ENCODE data around the gene BTBD16.

BTBD16 gene

DNA sequence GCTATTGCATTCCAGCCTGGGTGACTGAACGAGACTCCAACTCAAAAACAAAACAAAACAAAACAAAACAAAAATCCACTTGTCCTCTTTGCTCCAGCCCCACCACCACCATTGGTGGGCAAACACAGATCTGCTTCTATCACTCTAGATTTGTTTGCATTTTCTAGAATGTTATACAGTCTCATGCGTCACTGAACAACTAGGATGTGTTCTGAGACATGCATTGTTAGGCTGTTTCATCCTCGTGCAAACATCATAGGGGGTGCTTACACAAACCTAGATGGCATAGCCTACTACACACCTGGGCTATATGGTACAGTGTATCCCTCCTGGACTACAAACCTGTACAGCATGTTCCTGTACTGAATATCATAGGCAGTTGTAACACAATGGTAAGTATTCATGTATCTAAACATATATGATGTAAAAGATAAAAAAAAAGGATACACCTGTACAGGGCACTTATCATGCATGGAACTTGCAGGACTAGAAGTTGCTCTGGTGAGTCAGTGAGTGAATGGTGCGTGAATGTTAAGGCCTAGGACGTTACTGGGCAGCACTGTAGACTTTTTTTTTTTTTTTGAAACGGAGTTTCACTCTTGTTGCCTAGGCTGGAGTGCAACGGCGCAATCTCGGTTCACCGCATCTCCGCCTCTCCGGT is 45.3 kb downstream of the BTBD16 start:
- DNase-seq (ENCODE audit: low spot score), result no peak

DNA sequence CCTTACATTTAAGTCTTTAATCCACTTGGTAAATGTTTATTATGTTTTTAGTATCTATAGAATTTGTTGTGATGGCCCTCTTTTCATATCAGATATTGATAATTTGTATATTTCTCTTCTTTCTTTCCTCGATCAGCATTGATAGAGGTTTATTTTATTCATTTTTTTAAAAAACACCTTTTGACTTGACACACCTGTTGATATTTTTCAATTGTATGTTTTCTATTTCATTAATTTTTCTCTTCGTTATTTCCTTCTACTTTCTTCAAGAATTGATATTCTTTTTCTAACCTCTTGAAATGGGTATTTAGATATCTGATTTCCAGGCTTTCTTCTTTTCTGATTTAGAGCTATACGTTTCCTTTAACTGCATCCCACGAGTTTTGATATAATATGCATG is 50.9 kb downstream of the BTBD16 start:
- no peak for DNase-seq (ENCODE audit: low spot score)

DNA sequence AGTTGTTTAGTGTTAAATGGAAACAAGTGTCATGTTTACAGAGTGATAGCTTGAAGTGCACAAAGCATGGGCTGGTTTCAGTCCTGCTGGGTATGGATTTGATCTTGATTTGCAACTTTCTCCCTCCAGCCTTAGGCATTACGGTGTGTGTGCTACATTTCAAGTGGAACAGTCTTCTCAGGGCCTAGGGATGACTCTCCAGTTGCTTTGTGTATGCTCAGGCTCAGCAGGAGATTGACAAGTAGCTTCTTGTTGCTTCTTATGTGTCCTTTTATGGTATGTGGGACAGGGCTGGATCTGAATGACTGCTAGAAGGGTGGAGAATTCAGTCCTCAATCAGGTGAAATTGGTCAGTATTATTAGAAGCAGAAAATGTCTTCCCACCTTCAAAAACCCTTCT is 52.1 kb downstream of the BTBD16 start:
- no peak for DNase-seq (ENCODE audit: low spot score)

DNA sequence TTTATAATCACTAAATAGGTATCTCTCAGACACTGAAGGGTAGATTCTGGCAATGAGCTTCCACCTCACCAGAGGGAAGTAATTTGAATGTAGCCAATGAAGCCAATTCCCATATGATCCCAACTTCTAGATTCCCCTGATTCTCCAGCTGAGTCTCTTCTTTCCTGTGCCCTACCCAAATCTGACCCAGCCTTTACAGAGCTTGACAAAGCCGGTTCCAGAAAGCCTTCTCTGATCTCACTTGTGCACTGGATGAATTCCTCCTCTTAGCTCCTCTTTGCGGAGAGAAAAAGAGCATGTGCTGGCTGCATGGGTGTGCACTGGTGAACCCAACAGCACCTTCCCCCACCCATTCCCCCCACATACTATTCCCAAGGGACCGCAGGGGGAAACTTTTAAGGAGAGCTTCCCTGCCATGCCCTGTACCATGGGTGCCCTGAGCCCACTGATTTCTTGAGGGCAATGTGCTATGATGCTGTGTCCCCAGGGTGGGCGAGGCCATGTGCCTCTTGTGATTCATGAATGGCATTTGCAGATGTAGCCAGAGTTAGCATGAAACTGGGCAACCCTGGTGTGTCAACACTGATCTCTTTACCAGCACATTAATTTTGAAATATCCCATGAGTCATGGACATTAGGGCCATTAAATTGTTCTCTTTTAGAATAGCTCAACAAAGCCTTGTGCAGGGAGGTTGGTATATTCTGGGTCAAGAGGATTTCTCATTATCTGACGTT is 53.0 kb downstream of the BTBD16 start:
- DNase-seq (ENCODE audit: low spot score), result no peak

DNA sequence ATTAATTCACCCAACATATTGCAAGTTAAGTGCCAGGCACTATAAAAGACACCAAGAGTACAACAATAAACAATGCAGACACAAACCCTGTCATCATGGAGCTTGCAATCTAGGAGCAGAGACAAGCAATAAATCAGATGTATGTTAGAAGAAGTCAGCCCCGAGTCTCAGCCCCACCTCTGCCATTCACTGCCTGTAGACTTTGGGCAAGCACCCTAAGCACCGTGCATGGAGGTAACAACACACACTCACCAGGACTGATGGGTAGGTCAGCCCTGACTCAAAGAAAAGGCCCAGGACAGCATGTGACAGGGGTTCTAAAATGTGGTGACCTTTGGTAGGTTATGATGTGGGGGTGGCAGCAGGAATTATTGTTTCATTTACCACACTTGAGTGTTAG is 54.1 kb downstream of the BTBD16 start:
- no peak for DNase-seq (ENCODE audit: low spot score)

DNA sequence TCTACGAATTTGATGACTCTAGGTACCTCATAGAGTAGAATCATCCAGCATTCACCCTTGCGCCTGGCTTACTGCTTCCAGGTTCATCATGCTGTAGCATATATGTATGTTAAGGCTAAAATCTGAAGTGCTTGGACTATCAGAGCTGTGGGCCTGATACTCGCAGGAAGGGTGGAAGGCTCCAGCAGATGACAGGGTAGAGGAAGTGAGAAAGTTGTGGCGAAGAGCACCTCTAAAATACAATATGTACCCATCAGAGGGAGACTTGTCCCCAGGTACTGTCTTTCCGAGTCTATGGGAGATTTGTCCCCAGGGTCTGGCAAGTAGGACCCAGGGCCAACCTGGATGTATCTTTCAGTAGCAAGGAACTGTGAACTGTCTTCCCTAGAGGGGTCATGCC is 55.3 kb downstream of the BTBD16 start:
- DNase-seq (ENCODE audit: low spot score), result no peak

DNA sequence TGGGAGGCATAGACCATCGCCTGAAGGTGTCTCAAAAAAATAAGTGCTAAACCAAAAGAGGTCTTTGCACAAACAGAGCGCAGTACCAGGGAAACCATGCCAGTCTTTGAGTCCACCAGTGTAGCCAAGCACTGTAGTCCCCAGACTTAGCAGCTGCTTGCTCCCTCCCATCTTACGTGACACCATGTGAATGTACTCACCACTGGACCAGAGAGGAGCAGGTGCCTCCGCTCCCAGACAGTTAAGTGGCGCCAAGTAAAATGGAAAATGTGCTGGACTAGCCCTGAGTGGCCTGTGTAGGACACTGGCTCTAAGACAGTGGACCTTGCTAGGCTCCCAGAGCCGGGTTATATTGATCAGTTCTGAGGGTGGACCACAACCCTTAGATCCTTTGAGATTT is 55.7 kb downstream of the BTBD16 start:
- DNase-seq (ENCODE audit: low spot score), result no peak

DNA sequence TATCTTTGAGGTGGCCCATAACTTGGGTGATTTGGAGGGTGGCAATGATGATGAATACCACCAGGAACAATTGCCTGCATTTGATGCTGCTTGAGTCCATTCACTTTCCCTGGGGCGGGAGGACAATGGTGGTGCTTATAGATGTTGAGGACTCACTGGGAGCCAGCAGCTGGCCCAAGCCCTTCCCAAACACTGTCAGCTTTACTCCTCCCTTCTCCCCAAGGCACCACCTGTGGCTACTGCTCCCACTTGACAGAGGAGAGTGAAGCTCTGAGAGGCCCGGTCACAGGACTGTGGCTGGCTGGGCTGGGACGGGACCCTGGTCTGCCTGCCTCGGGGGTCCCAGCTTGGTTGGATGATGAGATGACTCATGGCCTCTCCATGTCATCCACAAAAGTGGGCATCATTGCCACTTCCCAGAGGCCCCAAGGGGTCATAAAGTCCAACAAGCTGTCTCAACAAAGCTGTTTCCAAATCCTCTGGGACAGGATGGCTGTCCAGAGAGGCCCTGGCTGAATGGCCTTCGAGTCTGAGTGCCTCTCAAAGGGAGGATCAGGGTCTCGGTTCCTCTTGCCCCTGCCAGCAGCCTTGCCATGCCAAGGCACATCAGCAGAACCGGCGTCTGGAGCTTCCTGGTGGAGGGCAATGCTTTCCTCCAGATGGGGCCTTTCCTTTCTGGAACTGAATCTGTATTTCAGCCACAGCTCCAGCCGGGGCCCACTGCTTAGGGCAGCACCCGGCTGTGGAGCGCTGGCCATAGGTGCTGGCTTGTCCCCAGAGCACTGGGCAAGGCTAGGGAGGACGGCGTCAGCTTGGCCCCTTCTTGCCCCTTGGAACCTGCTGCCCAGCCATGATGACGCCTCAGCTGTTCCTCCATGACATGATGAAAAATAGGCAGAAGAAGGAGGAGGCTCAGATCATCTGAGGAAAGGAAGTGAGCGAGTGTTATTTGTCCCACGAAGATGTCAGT is 56.4 kb downstream of the BTBD16 start:
- DNase-seq (ENCODE audit: low spot score), result no peak

DNA sequence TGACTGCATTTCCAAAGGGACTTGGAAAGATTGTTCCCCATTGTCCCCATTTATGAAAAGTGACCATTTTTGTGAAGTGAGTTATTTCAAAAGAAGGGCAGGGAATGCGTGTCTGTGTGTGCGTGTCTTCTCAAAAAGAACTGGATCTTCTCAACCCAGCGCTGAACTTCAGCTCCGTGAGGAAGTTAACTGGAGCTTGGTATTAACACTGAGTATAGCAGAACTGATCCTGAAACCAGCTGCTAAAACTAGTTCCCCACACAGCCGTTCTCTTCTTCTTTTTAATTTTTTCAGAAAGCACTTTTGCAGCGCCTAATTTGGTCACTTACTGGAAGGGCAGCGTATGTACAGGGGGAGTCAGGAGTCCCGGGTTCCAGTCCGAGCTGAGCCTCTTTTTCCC is 57.6 kb downstream of the BTBD16 start:
- DNase-seq (ENCODE audit: low spot score), result no peak

DNA sequence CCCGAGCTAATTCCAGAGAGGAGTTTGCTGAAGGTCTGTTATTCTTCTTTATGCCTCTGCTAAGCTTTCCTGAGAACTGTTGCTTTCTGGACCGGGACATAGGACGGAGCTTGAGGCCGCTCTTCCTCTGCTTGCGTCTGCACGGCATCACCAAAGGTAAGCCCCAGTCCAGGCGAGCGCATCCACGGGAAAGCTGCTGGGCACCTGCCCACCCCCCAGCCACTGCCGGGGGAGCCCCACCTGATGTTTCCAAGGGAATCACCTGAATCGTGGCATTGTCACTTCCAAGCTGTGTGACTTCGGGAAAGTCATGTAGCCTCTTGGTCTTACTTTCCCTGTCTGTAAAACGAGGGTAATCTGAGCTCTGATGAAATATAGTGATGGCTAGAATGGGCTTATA is 58.3 kb downstream of the BTBD16 start:
- DNase-seq (ENCODE audit: low spot score), result no peak

DNA sequence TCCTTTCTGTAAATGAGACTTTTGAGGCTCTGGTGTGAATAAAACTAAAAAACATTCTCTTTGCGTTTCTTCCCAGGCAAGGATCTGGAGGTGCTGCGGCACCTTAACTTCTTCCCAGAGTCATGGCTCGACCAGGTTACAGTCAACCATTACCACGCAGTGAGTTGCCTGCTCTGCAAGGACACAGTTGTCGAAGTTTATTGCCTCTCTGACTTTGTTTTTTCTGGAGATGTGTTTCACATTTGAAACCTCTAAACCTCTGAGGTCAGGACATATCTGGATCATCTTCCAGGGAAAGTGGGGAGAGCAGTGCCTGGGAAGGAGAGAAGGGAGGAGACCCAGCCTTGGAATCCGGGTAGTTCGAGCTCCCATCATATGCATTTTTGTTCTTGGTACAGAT is 60.0 kb downstream of the BTBD16 start:
- no peak for DNase-seq (ENCODE audit: low spot score)

DNA sequence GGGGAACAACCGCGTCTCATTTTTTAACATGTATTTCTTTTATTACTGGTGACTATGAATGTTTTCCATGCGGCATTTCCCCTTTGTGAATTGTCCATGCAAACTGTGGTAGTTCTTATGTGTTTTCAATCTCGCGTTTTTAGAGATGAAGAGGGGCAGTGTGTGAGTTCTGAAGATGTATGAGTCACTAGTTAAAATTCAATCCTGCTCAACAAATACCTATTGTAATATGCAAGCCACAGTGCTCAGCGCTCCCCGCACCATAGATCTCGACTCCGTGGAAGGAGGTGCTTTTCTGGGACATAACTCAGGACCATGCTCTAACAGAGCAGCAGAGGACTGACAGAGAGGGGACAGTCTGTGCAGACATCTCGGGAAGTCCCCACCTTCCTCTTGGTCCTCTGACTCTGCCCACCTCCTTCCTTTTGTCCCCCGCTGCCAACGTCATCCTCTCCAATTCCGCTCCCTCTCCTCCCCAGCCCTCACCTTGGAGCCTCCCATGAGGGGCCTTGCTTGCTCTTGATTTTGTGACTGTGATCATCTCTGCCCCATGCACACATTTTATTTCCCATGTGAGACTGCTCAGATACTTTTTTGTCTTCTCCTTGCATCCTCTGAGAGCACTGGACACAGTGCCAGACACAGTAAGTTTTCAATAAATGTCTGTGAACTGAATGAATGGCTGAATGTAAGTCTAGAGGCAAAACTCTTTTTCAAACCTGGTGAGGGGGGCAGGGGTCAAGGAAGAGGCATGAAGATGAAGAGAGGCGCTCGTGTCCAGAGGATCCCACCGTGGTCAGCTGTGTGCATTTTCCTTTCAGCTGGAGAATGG is 60.7 kb downstream of the BTBD16 start:
- no peak for DNase-seq (ENCODE audit: low spot score)

DNA sequence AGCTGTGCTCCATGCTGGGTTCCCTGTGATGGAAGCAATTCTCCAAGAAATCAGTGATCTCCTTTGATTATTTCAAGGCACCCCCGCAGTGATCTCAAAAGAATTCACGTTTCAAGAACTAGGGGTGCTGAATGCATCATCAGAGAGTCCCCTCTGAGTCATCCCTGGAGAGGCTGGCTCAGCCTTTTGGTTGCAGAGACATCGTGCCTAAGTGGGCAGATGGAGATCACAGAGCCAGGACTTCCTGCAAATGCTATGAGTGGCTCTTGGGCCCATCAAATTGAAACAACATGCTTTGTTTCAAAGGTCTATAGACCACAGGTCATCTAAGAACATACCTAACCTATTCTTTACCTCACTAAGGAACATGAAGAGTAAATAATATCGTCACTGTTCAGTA is 61.9 kb downstream of the BTBD16 start:
- DNase-seq (ENCODE audit: low spot score), result peak; percentile 58

DNA sequence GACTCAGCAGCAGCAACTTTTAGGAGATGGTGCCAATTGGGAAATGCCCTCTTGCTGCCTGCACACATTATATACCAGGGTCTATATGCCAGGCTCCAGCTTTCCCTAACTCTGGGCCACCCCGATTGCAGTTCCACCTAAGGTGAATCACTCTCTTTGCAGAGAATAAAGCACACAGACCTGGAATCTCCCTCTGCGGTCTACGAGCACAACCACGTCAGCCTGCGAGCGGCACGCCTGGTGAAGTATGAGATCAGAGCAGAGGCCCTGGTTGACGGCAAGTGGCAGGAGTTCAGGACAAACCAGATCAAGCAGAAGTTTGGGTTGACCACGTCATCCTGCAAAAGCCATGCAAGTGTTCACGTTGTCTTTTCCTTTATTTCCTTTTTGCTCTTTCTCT is 65.2 kb downstream of the BTBD16 start:
- no peak for DNase-seq (ENCODE audit: low spot score)

DNA sequence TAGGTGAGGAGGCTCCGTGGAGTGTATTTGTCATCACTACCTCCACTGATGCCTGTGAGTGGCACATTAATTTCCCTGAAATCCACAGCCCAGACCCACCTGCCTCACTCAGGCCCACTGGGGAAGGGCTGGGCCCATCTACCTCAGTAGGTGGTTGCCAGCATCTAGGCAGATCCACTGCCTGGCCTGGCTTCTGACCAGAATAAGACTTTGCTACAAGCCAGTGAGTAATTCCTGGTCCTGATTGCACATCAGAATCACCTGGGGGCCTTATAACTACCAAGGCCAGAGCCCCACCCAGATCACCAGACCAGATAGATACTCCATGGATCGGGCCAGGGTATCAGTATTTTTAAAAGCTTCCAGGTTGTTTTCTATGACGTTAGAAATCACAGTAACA is 65.9 kb downstream of the BTBD16 start:
- no peak for DNase-seq (ENCODE audit: low spot score)

DNA sequence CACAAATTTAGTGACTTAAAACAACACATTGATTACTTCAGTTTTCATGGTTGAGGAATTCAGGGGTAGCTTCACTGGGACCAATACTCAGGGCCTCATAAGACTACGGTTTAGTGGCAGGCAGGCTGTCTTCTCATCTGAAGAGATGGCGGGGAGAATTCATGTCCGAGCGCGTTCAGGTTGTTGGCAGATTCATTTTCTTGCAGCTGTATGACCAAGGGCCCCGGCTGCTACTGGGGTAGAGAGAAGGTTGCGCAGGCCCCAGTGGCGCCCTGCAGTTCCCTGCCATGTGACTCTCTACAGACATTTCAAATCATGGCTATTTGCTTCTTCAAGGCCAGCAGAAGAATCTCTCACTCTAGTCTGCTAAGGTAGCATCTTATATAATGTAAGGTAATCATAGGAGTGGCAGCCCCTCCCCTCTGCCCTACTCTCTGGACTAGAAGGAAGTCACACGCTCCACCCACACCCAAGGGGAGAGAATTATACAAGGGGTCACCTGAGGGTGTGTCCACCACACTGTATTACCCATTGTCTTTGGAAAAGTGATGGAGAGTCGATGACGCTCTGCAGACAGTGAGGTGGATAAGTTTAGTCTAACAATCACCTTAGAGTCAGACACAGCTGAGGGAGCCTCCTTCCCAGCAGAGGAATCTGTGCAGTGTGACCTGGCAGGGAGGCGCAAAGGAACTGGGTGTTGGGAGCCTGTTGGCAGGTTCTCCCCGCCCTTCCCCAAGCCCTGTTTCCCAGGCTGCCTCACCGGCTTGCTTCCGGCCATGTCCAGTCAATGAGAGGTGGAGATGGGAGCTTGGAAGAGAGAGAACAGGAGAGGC is 67.7 kb downstream of the BTBD16 start:
- no peak for DNase-seq (ENCODE audit: low spot score)

DNA sequence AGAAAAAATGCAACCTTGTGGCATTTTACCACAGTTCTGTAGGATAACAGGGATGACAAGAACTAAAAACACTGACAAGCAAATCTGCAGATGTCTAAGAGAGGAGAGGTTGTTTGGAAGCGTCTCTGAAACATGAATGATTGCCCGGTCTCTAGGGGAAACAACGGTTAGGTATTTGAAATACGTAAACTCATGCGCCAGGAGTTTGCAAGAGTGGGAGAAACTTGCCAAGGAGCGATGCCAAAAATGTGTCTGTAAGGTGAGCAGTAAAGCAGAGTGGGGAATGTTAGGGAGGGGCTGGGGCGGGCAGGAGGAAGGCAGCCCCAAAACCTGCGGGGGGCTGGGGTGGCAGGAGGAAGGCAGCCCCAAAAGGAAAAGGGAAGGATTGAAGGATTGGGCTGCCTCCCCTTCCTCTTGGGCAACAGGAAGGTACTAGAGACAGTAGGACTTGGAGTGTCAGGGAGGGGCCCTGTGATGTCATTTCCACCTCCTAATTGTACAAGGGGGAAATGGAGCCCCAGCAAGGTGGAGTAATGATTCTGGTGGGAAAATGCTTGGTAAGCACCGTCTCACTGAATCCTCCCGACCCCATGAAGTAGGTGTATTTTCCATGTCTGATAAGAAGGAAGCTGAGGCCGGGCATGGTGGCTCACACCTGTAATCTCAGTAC is 70.2 kb downstream of the BTBD16 start:
- DNase-seq (ENCODE audit: low spot score), result no peak

DNA sequence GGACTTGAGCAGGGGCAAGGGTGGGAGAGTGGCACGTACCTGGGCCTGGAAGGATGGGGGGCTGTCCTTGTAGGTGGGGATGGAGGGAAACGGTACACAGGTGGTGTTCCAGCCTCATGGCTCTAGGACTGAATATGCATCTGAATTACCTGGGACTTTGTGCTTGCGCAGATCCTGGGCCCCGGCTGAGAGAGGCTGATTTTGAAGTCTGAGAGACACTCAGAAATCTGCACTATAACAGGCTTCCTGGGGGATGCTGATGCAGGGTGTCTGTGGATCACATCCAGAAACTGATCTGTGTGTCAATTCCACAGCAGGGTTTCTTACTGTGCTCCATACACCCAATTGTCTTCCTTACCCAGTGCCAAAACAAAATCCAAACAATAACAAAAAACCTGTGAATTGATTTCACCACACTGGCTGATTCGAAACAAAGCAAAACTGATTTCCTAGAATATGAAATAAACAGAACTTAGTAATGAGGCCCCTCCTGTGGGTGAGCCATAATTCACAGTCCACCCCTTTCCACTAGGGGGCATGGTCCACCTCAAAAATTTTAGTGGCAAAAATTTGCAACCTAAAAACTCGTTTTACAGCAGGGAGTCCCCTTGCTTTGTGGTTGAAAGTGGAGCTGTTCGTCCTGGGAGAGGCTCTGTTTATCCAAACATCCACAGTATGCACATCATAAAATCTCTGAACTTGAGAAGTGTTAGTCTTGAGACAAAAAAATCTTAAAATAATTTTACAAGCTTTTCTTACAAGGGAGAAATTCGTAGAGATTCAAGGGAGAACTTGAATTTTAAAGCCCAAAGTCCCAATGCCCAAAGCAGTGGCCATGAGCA is 71.4 kb downstream of the BTBD16 start:
- peak; percentile 46 for DNase-seq (ENCODE audit: low spot score)

DNA sequence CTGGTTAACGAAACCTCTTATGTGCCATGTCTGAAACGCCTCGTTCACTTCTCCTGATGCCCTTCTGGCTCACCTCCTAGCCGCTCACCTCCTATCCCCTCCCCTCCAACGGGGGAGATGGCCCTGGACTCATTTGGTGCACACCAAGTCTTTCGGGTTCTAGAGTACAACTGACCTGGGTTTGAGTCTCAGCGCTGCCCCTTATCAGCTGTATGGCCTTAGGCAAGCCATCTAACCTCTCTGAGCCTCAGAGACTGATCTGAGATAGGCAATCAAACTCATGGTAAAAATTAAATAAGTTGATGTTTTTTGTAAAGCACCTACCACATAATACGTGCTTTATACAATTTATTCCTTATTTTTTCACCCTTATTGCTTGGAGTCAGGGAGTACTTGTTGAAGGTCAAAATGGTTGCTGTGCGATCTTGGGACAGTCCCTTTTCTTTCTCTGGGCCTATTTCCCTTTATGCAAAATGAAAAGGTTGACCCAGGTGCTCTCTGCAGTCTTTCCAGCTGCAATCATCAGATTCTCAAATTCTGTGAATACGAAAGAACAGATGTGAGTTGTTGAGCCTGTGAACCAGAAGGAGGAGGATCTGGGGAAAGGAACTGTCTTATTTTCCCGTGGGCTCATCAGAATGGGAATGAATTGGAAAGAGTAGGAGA is 72.2 kb downstream of the BTBD16 start:
- no peak for DNase-seq (ENCODE audit: low spot score)

Data from activated CD4-positive, alpha-beta T cell treated with anti-CD3 and anti-CD28 coated beads, Interleukin-2, Interleukin-4, amounts not matched to agents 100 ng/mL and 50 ng/mL, durations not matched to agents 16 hours and 8 hours (primary cell).